ENCODE data around the gene AMD1. TPM values are rescaled to one million over a fixed set of nuclear protein-coding genes. Genes with fewer than 3 reads are reported as not detected.

Gene AMD1
- total RNA-seq, 1 donor from 2014 or later = 26.1 TPM

Other genes starting within 250 kb of the AMD1 start
- gene CDK19, start 59.3 kb upstream of the AMD1 start, total RNA-seq (ENCODE audit: unreplicated experiment) = 20.8 TPM
- 56.1 TPM for gene GTF3C6, start 83.9 kb downstream of the AMD1 start, total RNA-seq (ENCODE audit: unreplicated experiment)
- 15.8 TPM for gene RPF2, start 107.3 kb downstream of the AMD1 start, total RNA-seq (ENCODE audit: unreplicated experiment)
- gene SLC16A10, start 212.7 kb downstream of the AMD1 start, total RNA-seq (ENCODE audit: unreplicated experiment) = 4.1 TPM

Measured in glutamatergic neuron (in vitro differentiated cells).